HepG2 (cell line): ENCODE results near the gene SERPIND1. TPM values are rescaled to one million over a fixed set of nuclear protein-coding genes. Genes with fewer than 3 reads are reported as not detected.
A peak's percentile ranks its signal among the peaks of the same experiment; 100 is the strongest.

ENCODE experiments used
- ATAC-seq: fragments of 200-7000 bp; cut with Tn5 transposase; 3 replicates; pipeline ENCODE4 v1.9.1; 2020; ENCODE audit warnings: mild to moderate bottlenecking, moderate library complexity
- BruUV-seq: library from RNA; stranded (reverse); fragments of 400-500 nt; replicated peaks from 2 replicates; lab custom pipeline; 2021; lab: Mats Ljungman, UMichigan
- CTCF ChIA-PET: fragments of 300-600 bp; formaldehyde crosslinking; extraction: SDS; loops from one replicate; lab custom pipeline; 2021; ENCODE audit warnings: low total read pairs, inconsistent platforms, low intra/inter-chr PET ratio; lab: Yijun Ruan, JAX
- POLR2A ChIA-PET: fragments of 350-600 bp; sonication (Branson Sonifier 250); formaldehyde crosslinking; loops from one replicate; lab custom pipeline; 2020; ENCODE audit warnings: antibody characterized with exemption, inconsistent platforms; lab: Yijun Ruan, JAX
- DNase-seq: peaks from one replicate; pipeline ENCODE4 v3.0.0-alpha.2; 2015; ENCODE audit warnings: low spot score
- FAIRE-seq: peaks from 3 replicates; lab custom pipeline; 2011; peaks lifted over from hg19 to GRCh38; lab: Jason Lieb, UNC
- H2AFZ ChIP-seq: one replicate; pipeline ENCODE4 v1.6.1; 2011; ENCODE audit warnings: low read length, inconsistent platforms
- H3K27ac ChIP-seq: fragments of 300-600 bp; 3 replicates; pipeline ENCODE4 v1.8.0; 2011; ENCODE audit warnings: mixed run types, mild to moderate bottlenecking, mixed read lengths, low read length, inconsistent platforms; ENCODE audit not compliant: insufficient read depth; ENCODE audit errors: extremely low read length
- H3K27me3 ChIP-seq, 2 experiments: fragments of 200-600 bp in 1 of 2; 2 replicates in 1 of 2; 3 replicates in 1 of 2; pipeline versions ENCODE4 v1.6.0 to v1.8.0; 2011; ENCODE audit warnings: low read length in 2 of 2, mild to moderate bottlenecking in 2 of 2, moderate library complexity in 2 of 2, inconsistent platforms in 1 of 2; ENCODE audit not compliant: insufficient read depth in 2 of 2, control insufficient read depth in 1 of 2
- H3K36me3 ChIP-seq, 2 experiments: fragments of 200-600 bp in 1 of 2; replicated peaks in 1 of 2; 2 replicates in 1 of 2; 3 replicates in 1 of 2; pipeline versions ENCODE4 v1.5.1 to v1.8.0; 2011; ENCODE audit warnings: low read length in 2 of 2, inconsistent platforms in 1 of 2; ENCODE audit not compliant: insufficient read depth in 2 of 2, control insufficient read depth in 1 of 2
- H3K4me1 ChIP-seq: 2 replicates; pipeline ENCODE4 v1.5.1; 2012; ENCODE audit warnings: low read length, inconsistent platforms; ENCODE audit not compliant: insufficient read depth
- H3K4me2 ChIP-seq: 2 replicates; pipeline ENCODE4 v1.6.0; 2011; ENCODE audit warnings: low read depth, low read length, inconsistent platforms
- H3K4me3 ChIP-seq, 3 experiments: fragments of 200-600 bp in 1 of 3; sonication (generic), shearing (Covaris generic) in 1 of 3; replicated peaks in 1 of 3; 2 replicates each; pipeline ENCODE4 v1.5.1; 2011 to 2016; ENCODE audit warnings: low read length in 3 of 3, inconsistent platforms in 2 of 3, low read depth in 2 of 3, mild to moderate bottlenecking in 2 of 3, control low read depth in 1 of 3, mixed read lengths in 1 of 3; ENCODE audit not compliant: insufficient read depth in 1 of 3
- H3K79me2 ChIP-seq: one replicate; pipeline ENCODE4 v1.6.1; 2011; ENCODE audit warnings: low read length, inconsistent platforms; ENCODE audit not compliant: insufficient read depth
- H3K9ac ChIP-seq: 2 replicates; pipeline ENCODE4 v1.6.0; 2011; ENCODE audit warnings: mild to moderate bottlenecking, low read depth, low read length, inconsistent platforms; ENCODE audit not compliant: insufficient read depth
- H3K9me3 ChIP-seq: 2 replicates; pipeline ENCODE4 v1.5.1; 2012; ENCODE audit warnings: mild to moderate bottlenecking, low read length
- H4K20me1 ChIP-seq: 2 replicates; pipeline ENCODE4 v1.6.0; 2011; ENCODE audit warnings: inconsistent platforms, mild to moderate bottlenecking, low read length, moderate library complexity; ENCODE audit not compliant: insufficient read depth
- ARHGAP35 ChIP-seq: sonication (generic); formaldehyde crosslinking; IDR thresholded peaks from 2 replicates; pipeline ENCODE4 v1.9.0; 2022; ENCODE audit warnings: mild to moderate bottlenecking, inconsistent platforms, moderate library complexity, missing genetic modification reagents, borderline replicate concordance
- ARID2 ChIP-seq: sonication (generic); formaldehyde crosslinking; IDR thresholded peaks from 2 replicates; pipeline ENCODE4 v1.8.1; 2022; ENCODE audit warnings: mild to moderate bottlenecking, missing genetic modification reagents, borderline replicate concordance
- GATAD2A ChIP-seq: IDR thresholded peaks from 2 replicates; pipeline ENCODE4 v1.6.1; 2016
- HNRNPK ChIP-seq: fragments of 200-400 bp; formaldehyde crosslinking; IDR thresholded peaks from 2 replicates; pipeline ENCODE4 v1.6.1; 2018; ENCODE audit warnings: low read length, low read depth, moderate library complexity, mild to moderate bottlenecking; ENCODE audit not compliant: poor library complexity, severe bottlenecking
- NR2C2 ChIP-seq: sonication (generic); formaldehyde crosslinking; IDR thresholded peaks from 2 replicates; pipeline ENCODE4 v1.4.0; 2020; ENCODE audit warnings: missing genetic modification reagents, mild to moderate bottlenecking, moderate library complexity, borderline replicate concordance
- NR2F1 ChIP-seq, 2 experiments: fragments of 450-650 bp in 1 of 2; formaldehyde crosslinking in 1 of 2; IDR thresholded peaks; 2 replicates each; pipeline versions ENCODE4 v1.5.0 to v1.6.1; 2016 to 2020; ENCODE audit warnings: mild to moderate bottlenecking in 1 of 2, missing compliant biosample characterization in 1 of 2, missing genetic modification reagents in 1 of 2, moderate library complexity in 1 of 2
- NR2F6 ChIP-seq, 2 experiments: IDR thresholded peaks; 2 replicates each; pipeline ENCODE4 v1.6.1; 2016; ENCODE audit warnings: antibody characterized with exemption in 1 of 2, mild to moderate bottlenecking in 1 of 2
- RBM22 ChIP-seq: fragments of 200-400 bp; formaldehyde crosslinking; optimal IDR thresholded peaks from 2 replicates; pipeline ENCODE3; 2017; ENCODE audit warnings: mild to moderate bottlenecking, low read length, moderate library complexity
- SOX13 ChIP-seq, 3 experiments: fragments of 450-650 bp in 1 of 3; sonication (generic) in 1 of 3; formaldehyde crosslinking in 1 of 3; IDR thresholded peaks in 2 of 3; conservative IDR thresholded peaks in 1 of 3; 2 replicates each; pipeline versions ENCODE4 v1.5.0 to v1.6.1; 2016 to 2020; ENCODE audit warnings: antibody characterized with exemption in 1 of 3, mild to moderate bottlenecking in 1 of 3, missing compliant biosample characterization in 1 of 3, missing genetic modification reagents in 1 of 3, moderate library complexity in 1 of 3
- ZBTB38 ChIP-seq: sonication (generic); formaldehyde crosslinking; IDR thresholded peaks from 2 replicates; pipeline ENCODE4 v1.5.1; 2020; ENCODE audit warnings: mild to moderate bottlenecking, missing genetic modification reagents
- ZMYM4 ChIP-seq: sonication (generic); formaldehyde crosslinking; IDR thresholded peaks from 2 replicates; pipeline ENCODE4 v1.8.1; 2023; ENCODE audit warnings: mild to moderate bottlenecking, missing genetic modification reagents
- ZNF251 ChIP-seq: sonication (generic); formaldehyde crosslinking; IDR thresholded peaks from 2 replicates; pipeline ENCODE4 v1.9.0; 2021; ENCODE audit warnings: mild to moderate bottlenecking, missing genetic modification reagents
- WGBS: methylation state at CpG from one replicate; pipeline ENCODE4 v1.1.6; 2017; ENCODE audit warnings: low lambda C conversion rate; 5-methylcytosine and 5-hydroxymethylcytosine counted together
- in situ Hi-C: cut with HindIII; loops from 2 replicates; pipeline ENCODE4 v1.10.0; 2017; ENCODE audit warnings: low pct_unique_long_range_greater_than_20kb; ENCODE audit not compliant: extremely low pct_ligation_motif_present
- intact Hi-C: fragments of 100-400 bp; cut with micrococcal nuclease; formaldehyde crosslinking; loops from one replicate; pipeline ENCODE4 v1.10.0; 2022; ENCODE audit not compliant: unreplicated experiment
- polyA plus RNA-seq, 8 experiments: library from polyadenylated mRNA; depleted of rRNA in 3 of 8; stranded (reverse) in 7 of 8; unstranded in 1 of 8; fragments of >200 nt; fragmentation: Illumina TruSeq in 4 of 8; extraction: Trizol in 4 of 8; gene quantifications; 2 replicates each; pipeline versions ENCODE4 v1.2.1 to v1.2.3, GENCODE V29; 2011 to 2016; ENCODE audit warnings: low read depth in 4 of 8, missing spikeins in 1 of 8, mixed read lengths in 1 of 8; ENCODE audit not compliant: insufficient read depth in 1 of 8
- total RNA-seq, 5 experiments: library from RNA; depleted of rRNA; stranded (reverse); fragments of >200 nt; fragmentation: Illumina TruSeq; extraction: Trizol; gene quantifications; 2 replicates each; pipeline ENCODE4 v1.2.3, GENCODE V29; 2016; ENCODE audit warnings: low read depth in 1 of 5
- TF ChIP-seq, protein P1 (sequence below): sonication (generic); formaldehyde crosslinking; conservative IDR thresholded peaks from 2 replicates; pipeline ENCODE4 v1.4.0; 2020; ENCODE audit warnings: mild to moderate bottlenecking, missing genetic modification reagents, moderate library complexity
- TF ChIP-seq, protein P2 (sequence below): IDR thresholded peaks from 2 replicates; pipeline ENCODE4 v1.6.1; 2016; ENCODE audit warnings: missing compliant biosample characterization, missing genetic modification reagents, borderline replicate concordance

SERPIND1 gene
- total and polyA plus RNA-seq, 2 of the 13 experiments (the other 11 are each of a cell fraction or from before 2014, with no cell fraction given), result 111 to 350 TPM

DNA sequence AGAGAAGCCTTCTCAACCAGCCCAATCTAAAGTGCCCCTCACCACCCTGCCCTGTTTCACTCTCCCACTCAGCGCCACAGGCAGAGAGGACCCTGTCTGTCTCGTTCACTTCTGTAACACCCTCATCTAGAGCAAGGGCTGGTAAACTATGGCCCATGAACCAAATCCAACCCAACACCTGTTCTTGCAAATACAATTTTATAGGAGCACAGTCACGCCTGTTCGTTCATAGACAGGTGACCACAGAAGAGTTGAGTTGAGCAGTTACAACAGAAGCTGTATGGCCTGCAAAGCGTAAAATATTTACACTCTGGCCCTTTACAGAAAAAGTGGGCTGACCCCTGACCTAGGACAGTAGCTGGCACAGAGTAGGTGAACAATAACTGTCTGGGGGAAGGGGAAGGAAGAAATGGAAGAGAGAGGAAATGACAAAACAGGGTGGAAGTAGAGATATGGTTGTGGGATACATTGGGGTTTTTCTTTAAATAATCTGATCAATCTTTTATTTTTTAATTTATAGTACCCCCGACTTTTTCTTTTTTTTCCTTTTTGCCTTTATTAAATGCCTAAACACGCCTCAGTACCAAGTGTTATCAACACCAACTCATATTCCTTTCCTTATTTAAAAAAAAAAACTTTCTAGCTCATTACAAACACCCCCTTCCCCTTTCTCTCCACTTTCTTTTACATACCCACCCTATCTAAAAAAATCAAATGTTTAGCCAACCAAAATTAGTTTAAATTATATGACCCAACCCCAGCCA, 20.9 kb downstream of the SERPIND1 start:
- Histone ChIP-seq H3K27me3 (no peaks in the 10 kb centered on the region), H3K79me2 (no peaks in the 10 kb centered on the region), H3K9ac (no peak overlapping the region), H4K20me1 (no peaks in the 10 kb centered on the region), H3K9me3 (no peaks in the 10 kb centered on the region), H2AFZ (no peak overlapping the region), H3K36me3 (peaks cover 27 to 56% of the 10 kb centered on the region in 2 experiments), H3K27ac (peak overlapping the region; percentile 19), H3K4me3 (no peak overlapping the region), H3K4me2 (no peak overlapping the region)
- ATAC-seq (no peak), FAIRE-seq (no peak), DNase-seq (no peak)
- in situ Hi-C loops, result loop anchor here (10.0 kb wide), 1 partner anchor 60 kb away; the partner anchor contains the start of genes PI4KA and SNAP29
- POLR2A ChIA-PET, result no interaction called here
- BruUV-seq, result no TSS peak
- 79% methylated on average over 7 of the region's 7 CpGs for WGBS
- TF ChIP-seq, protein P1, sequence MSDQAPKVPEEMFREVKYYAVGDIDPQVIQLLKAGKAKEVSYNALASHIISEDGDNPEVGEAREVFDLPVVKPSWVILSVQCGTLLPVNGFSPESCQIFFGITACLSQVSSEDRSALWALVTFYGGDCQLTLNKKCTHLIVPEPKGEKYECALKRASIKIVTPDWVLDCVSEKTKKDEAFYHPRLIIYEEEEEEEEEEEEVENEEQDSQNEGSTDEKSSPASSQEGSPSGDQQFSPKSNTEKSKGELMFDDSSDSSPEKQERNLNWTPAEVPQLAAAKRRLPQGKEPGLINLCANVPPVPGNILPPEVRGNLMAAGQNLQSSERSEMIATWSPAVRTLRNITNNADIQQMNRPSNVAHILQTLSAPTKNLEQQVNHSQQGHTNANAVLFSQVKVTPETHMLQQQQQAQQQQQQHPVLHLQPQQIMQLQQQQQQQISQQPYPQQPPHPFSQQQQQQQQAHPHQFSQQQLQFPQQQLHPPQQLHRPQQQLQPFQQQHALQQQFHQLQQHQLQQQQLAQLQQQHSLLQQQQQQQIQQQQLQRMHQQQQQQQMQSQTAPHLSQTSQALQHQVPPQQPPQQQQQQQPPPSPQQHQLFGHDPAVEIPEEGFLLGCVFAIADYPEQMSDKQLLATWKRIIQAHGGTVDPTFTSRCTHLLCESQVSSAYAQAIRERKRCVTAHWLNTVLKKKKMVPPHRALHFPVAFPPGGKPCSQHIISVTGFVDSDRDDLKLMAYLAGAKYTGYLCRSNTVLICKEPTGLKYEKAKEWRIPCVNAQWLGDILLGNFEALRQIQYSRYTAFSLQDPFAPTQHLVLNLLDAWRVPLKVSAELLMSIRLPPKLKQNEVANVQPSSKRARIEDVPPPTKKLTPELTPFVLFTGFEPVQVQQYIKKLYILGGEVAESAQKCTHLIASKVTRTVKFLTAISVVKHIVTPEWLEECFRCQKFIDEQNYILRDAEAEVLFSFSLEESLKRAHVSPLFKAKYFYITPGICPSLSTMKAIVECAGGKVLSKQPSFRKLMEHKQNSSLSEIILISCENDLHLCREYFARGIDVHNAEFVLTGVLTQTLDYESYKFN (CRISPR knock-in tag), result 0 out of 2 replicates have a peak, but pooled peaks have one; percentile 17
- TF ChIP-seq ZNF251 (CRISPR knock-in tag) (no peak), ZBTB38 (0 out of 2 replicates have a peak, but pooled peaks have one; percentile 35), ZMYM4 (CRISPR knock-in tag) (0 out of 2 replicates have a peak, but pooled peaks have one; percentile 12), ARID2 (CRISPR knock-in tag) (no peak), SOX13 (IDR thresholded peaks at IDR 0.05) (no peak), SOX13 (CRISPR knock-in tag; conservative IDR thresholded peaks at IDR 0.05 in 1 of 2, IDR thresholded peaks at IDR 0.05 in 1 of 2) (peak in 1 of 2 experiments; percentile 35; a peak in 1 of 4 replicates), GATAD2A (CRISPR knock-in tag) (0 out of 2 replicates have a peak, but pooled peaks have one; percentile 14), RBM22 (peak; percentile 64), NR2F1 (CRISPR knock-in tag; IDR thresholded peaks at IDR 0.05) (peak in 1 of 2 experiments; percentile 42; a peak in 1 of 4 replicates), NR2C2 (0 out of 2 replicates have a peak, but pooled peaks have one; percentile 24), HNRNPK (peak; percentile 82), ARHGAP35 (no peak), NR2F6 (IDR thresholded peaks at IDR 0.05) (peak; percentile 66), NR2F6 (CRISPR knock-in tag; IDR thresholded peaks at IDR 0.05) (peak; percentile 42; the same call in 1 of the 2 replicates)
- TF ChIP-seq, protein P2, sequence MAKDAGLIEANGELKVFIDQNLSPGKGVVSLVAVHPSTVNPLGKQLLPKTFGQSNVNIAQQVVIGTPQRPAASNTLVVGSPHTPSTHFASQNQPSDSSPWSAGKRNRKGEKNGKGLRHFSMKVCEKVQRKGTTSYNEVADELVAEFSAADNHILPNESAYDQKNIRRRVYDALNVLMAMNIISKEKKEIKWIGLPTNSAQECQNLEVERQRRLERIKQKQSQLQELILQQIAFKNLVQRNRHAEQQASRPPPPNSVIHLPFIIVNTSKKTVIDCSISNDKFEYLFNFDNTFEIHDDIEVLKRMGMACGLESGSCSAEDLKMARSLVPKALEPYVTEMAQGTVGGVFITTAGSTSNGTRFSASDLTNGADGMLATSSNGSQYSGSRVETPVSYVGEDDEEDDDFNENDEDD (CRISPR knock-in tag), result no peak
- TF ChIP-seq, all 625 proteins: peak for 10
- intact Hi-C loops, result no loop called here
- CTCF ChIA-PET, result no interaction called here
- H3K4me1 ChIP-seq, result peaks cover 55% of the 10 kb centered on the region
